ENCODE results near the gene TSPAN9. TPM values are rescaled to one million over a fixed set of nuclear protein-coding genes. Genes with fewer than 3 reads are reported as not detected.
A peak's percentile ranks its signal among the peaks of the same experiment; 100 is the strongest.

TSPAN9 gene, protein sequence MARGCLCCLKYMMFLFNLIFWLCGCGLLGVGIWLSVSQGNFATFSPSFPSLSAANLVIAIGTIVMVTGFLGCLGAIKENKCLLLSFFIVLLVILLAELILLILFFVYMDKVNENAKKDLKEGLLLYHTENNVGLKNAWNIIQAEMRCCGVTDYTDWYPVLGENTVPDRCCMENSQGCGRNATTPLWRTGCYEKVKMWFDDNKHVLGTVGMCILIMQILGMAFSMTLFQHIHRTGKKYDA
- 10 to 100 TPM; 13.7 to 35.4 (median 26.7) TPM for total RNA-seq

DNA sequence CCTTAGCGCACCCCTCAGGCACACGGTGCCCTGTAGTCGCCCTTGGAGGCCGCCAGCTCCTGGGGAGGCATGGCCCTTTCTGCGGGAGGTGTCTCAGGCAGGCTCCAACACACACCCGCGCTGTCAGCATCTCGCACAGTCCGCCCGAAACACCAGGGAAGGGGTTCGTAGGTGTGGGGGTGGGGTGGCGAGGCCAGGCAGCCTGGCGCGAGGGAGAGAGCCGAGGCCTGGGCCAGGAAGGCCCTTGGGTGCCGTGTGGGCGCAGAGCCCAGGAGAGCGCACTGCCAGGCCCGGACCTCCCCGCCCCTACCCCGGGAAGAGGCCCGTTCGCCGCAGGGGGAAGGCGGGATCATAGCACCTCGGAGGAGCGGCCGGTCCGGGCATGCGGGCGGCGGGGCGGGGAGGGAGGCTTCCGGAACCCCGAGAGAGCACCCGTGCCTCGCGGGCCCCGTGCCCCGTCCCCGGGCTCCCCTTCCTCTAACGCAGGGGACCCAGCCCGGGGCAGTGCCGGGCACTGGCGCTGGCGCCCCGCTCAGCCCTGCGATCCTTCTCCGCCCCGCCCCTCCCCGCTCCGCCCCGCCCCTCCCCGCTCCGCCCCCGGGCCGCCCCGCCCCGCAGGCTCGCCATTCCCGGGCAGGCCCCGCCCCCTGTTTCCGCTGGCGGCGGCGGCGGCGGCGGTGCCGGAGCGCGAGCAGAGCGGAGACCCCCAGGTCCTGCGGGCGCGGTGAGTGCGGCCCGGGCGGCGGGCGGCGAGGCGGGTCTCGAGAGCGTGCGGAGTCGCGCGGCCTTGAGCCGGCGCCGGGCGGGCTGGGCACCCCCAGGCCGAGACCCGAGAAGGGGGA lies at the start of gene TSPAN9:
TSPAN9 (plus strand) TSS at position 650 of the 842 bp plus-strand sequence. CDS start 123,815 bp downstream, outside the sequence.
- intact Hi-C loops (cut with DNase I) = no loop called here
- Histone ChIP-seq H3K27me3 (no peaks in the 10 kb centered on the region), H3K27ac (replicated peaks in 1 of 4) (peak within 1 kb of the TSS; percentile 87 to 95 (median 92)), H3K9me3 (no peaks in the 10 kb centered on the region), H3K4me3 (peak within 1 kb of the TSS; percentile 76 to 97 (median 94)), H3K4me1 (peaks cover 35 to 46% (median 42%) of the 10 kb centered on the region in 4 donors), H3K36me3 (no peaks in the 10 kb centered on the region)
- TF ChIP-seq POLR2AphosphoS5 (IDR thresholded peaks at IDR 0.05) = peak; percentile 34 to 74
- no peak for TF ChIP-seq POLR2A (IDR thresholded peaks at IDR 0.05; ENCODE audit: low read depth)
- no peak for DNase-seq (ENCODE audit: extremely low spot score)
- 2% methylated on average over 32 of the region's 95 CpGs for WGBS

GRCh38 chr12:3028108-3028507 lies 49.1 kb upstream of the TSPAN9 start:
- H3K27ac ChIP-seq (replicated peaks in 1 of 4) = no peak overlapping the region
- H3K4me3 ChIP-seq = no peak overlapping the region
- DNase-seq (ENCODE audit: extremely low spot score) = no peak
- peaks cover 3 to 61% (median 19%) of the 10 kb centered on the region in 4 donors for H3K36me3 ChIP-seq
- 78% methylated on average over 7 of the region's 7 CpGs for WGBS
- TF ChIP-seq POLR2A (IDR thresholded peaks at IDR 0.05; ENCODE audit: low read depth) (no peak), POLR2AphosphoS5 (IDR thresholded peaks at IDR 0.05) (no peak), CTCF (IDR thresholded peaks at IDR 0.05) (no peak), EP300 (IDR thresholded peaks at IDR 0.05) (no peak)
- H3K9me3 ChIP-seq = no peaks in the 10 kb centered on the region
- no peaks in the 10 kb centered on the region for H3K27me3 ChIP-seq
- intact Hi-C loops (cut with DNase I) = no loop called here
- peaks cover 0 to 5% (median under 1%) of the 10 kb centered on the region in 4 donors for H3K4me1 ChIP-seq

DNA sequence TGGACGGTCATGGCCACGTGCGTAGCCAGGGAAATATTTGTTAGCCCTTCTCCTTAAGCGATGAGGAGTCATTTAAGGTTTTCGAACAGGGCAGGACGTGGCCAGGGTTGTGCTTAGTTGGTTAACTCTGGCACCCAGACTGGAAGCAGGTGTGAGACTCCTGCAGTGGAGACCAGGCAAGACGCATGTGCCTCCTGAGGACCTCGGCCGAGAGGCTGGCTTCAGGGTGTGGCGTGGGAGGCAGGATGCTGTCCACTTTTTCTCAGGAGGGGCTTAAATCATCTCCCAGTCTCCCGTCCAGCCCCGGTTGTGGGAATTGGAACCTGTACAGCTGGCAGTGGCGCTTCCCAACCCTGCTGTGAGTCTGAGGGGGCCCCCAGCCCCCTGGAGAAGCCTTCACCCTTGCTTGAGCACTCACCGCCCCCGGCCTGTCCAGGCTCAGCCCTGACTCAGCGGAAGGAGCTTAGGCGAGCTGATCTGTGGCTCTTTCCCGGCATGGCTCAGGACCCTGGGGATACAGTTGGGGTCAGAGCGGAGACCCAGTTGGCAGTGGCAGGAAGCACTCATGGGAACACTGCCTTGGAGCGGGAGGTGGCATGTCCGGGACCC lies 46.3 kb upstream of the TSPAN9 start:
- peaks cover 3 to 52% (median 18%) of the 10 kb centered on the region in 4 donors for H3K36me3 ChIP-seq
- TF ChIP-seq EP300 (IDR thresholded peaks at IDR 0.05) (no peak), CTCF (IDR thresholded peaks at IDR 0.05) (no peak), POLR2AphosphoS5 (IDR thresholded peaks at IDR 0.05) (no peak), POLR2A (IDR thresholded peaks at IDR 0.05; ENCODE audit: low read depth) (no peak)
- H3K4me3 ChIP-seq = no peak overlapping the region
- intact Hi-C loops (cut with DNase I) = loop anchor here (10.0 kb wide), 1 partner anchor 146 kb away; no protein-coding TSS in a partner anchor
- no peak for DNase-seq (ENCODE audit: extremely low spot score)
- H3K27ac ChIP-seq (replicated peaks in 1 of 4) = no peak overlapping the region
- no peaks in the 10 kb centered on the region for H3K27me3 ChIP-seq
- WGBS = 91% methylated on average over 16 of the region's 21 CpGs
- H3K9me3 ChIP-seq = no peaks in the 10 kb centered on the region
- peaks cover 24 to 27% (median 26%) of the 10 kb centered on the region in 4 donors for H3K4me1 ChIP-seq

DNA sequence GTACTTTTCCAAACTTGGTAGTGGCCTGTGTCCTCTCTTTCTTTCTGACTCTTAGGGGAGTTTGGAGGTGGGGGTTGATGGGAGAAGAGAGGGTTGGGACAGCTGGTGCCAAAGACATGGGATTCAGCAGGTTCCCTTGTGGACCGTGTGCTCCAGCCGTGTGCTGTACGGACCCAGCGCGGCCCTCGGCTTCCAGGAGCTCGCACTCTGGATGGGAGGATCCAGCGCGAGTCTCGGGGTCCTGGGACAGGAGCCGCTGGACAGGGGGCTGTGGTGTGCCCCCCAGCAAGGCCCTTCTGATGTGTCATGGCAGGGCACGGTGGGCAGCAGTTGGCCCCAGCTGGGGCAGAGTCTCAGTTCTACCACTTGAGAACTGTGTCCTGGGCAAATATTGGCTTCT lies 45.0 kb upstream of the TSPAN9 start:
- Histone ChIP-seq H3K4me1 (peaks cover 25 to 28% (median 27%) of the 10 kb centered on the region in 4 donors), H3K4me3 (no peak overlapping the region), H3K9me3 (no peaks in the 10 kb centered on the region), H3K27me3 (no peaks in the 10 kb centered on the region), H3K27ac (replicated peaks in 1 of 4) (no peak overlapping the region), H3K36me3 (peaks cover 3 to 43% (median 13%) of the 10 kb centered on the region in 4 donors)
- TF ChIP-seq POLR2AphosphoS5 (IDR thresholded peaks at IDR 0.05) (no peak), POLR2A (IDR thresholded peaks at IDR 0.05; ENCODE audit: low read depth) (no peak), EP300 (IDR thresholded peaks at IDR 0.05) (no peak), CTCF (IDR thresholded peaks at IDR 0.05) (no peak)
- no peak for DNase-seq (ENCODE audit: extremely low spot score)
- intact Hi-C loops (cut with DNase I) = loop anchor here (10.0 kb wide), 1 partner anchor 147 kb away; no protein-coding TSS in a partner anchor
- 79% methylated on average over 7 of the region's 12 CpGs for WGBS
